Lower lobe of right lung (tissue), 2 donors: ENCODE results near the gene ARHGEF26. TPM values are rescaled to one million over a fixed set of nuclear protein-coding genes. Genes with fewer than 3 reads are reported as not detected.

ENCODE experiments used
- ATAC-seq, 2 donors: fragments of 200-7000 bp; cut with Tn5 transposase; one replicate each; pipeline ENCODE4 v1.9.1; 2020 to 2022; ENCODE audit warnings: mild to moderate bottlenecking in 2 of 2, moderate library complexity in 2 of 2
- DNase-seq: peaks from one replicate; pipeline ENCODE4 v3.0.0-alpha.2; 2020
- H3K27ac ChIP-seq: fragments of 200-600 bp; one replicate; pipeline ENCODE4 v1.8.0; 2022
- H3K27me3 ChIP-seq: fragments of 200-600 bp; one replicate; pipeline ENCODE4 v1.8.0; 2022; ENCODE audit warnings: low read depth
- H3K36me3 ChIP-seq: fragments of 200-600 bp; one replicate; pipeline ENCODE4 v1.8.0; 2022; ENCODE audit warnings: mild to moderate bottlenecking
- H3K4me1 ChIP-seq: fragments of 200-600 bp; one replicate; pipeline ENCODE4 v1.8.0; 2022
- H3K4me3 ChIP-seq: fragments of 200-600 bp; one replicate; pipeline ENCODE4 v1.8.0; 2022; ENCODE audit warnings: mild to moderate bottlenecking
- H3K9me3 ChIP-seq: fragments of 200-600 bp; one replicate; pipeline ENCODE4 v1.8.0; 2022
- intact Hi-C: fragments of 100-400 bp; cut with DNase I; formaldehyde crosslinking; loops from one replicate; pipeline ENCODE4 v1.11.0; 2022
- total RNA-seq: library from RNA; stranded (reverse); fragmentation: NEBNext Ultra II Directional; extraction: Animal tissue kit (Norgen Biotek cat#: 25700); gene quantifications from one replicate; pipeline ENCODE4 v1.2.1, GENCODE V29; 2021
- TF ChIP-seq, protein P1 (sequence below): fragments of 200-600 bp; IDR thresholded peaks from one replicate; pipeline ENCODE4 v1.8.0; 2022; ENCODE audit warnings: antibody characterized with exemption, mild to moderate bottlenecking
- donor health status: DM: no; HTN: yes; CAD: no; lungs with severe emphysema.

Gene ARHGEF26
- total RNA-seq, 1 donor from 2014 or later: 50.9 TPM

GRCh38 chr3:154169796-154170110 lies 48.6 kb downstream of the ARHGEF26 start:
- TF ChIP-seq, protein P1, sequence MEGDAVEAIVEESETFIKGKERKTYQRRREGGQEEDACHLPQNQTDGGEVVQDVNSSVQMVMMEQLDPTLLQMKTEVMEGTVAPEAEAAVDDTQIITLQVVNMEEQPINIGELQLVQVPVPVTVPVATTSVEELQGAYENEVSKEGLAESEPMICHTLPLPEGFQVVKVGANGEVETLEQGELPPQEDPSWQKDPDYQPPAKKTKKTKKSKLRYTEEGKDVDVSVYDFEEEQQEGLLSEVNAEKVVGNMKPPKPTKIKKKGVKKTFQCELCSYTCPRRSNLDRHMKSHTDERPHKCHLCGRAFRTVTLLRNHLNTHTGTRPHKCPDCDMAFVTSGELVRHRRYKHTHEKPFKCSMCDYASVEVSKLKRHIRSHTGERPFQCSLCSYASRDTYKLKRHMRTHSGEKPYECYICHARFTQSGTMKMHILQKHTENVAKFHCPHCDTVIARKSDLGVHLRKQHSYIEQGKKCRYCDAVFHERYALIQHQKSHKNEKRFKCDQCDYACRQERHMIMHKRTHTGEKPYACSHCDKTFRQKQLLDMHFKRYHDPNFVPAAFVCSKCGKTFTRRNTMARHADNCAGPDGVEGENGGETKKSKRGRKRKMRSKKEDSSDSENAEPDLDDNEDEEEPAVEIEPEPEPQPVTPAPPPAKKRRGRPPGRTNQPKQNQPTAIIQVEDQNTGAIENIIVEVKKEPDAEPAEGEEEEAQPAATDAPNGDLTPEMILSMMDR: no peak
- H3K9me3 ChIP-seq: no peaks in the 10 kb centered on the region
- ATAC-seq (no peak), DNase-seq (no peak)
- no peaks in the 10 kb centered on the region for H3K36me3 ChIP-seq
- intact Hi-C loops: no loop called here
- no peaks in the 10 kb centered on the region for H3K4me1 ChIP-seq
- no peak overlapping the region for H3K4me3 ChIP-seq
- no peaks in the 10 kb centered on the region for H3K27me3 ChIP-seq
- H3K27ac ChIP-seq: no peak overlapping the region

- TF ChIP-seq, protein P1: no peak
- Histone ChIP-seq H3K4me1 (no peaks in the 10 kb centered on the region), H3K9me3 (no peaks in the 10 kb centered on the region), H3K27ac (no peak overlapping the region), H3K4me3 (no peak overlapping the region), H3K36me3 (no peaks in the 10 kb centered on the region), H3K27me3 (no peaks in the 10 kb centered on the region)
- ATAC-seq: no peak
- intact Hi-C loops: no loop called here
- DNase-seq: no peak
Measured at GRCh38 chr3:154170300-154170699, 49.1 kb downstream of the ARHGEF26 start.

- Histone ChIP-seq H3K27ac (no peak overlapping the region), H3K9me3 (no peaks in the 10 kb centered on the region), H3K36me3 (no peaks in the 10 kb centered on the region), H3K27me3 (no peaks in the 10 kb centered on the region), H3K4me3 (no peak overlapping the region), H3K4me1 (no peaks in the 10 kb centered on the region)
- TF ChIP-seq, protein P1: no peak
- ATAC-seq (no peak), DNase-seq (no peak)
- intact Hi-C loops: no loop called here
Measured at GRCh38 chr3:154175041-154175440, 53.9 kb downstream of the ARHGEF26 start.

- no peaks in the 10 kb centered on the region for H3K9me3 ChIP-seq
- ATAC-seq (no peak), DNase-seq (no peak)
- peaks cover 6% of the 10 kb centered on the region for H3K4me1 ChIP-seq
- H3K27me3 ChIP-seq: no peaks in the 10 kb centered on the region
- TF ChIP-seq, protein P1: no peak
- no peaks in the 10 kb centered on the region for H3K36me3 ChIP-seq
- H3K27ac ChIP-seq: no peak overlapping the region
- intact Hi-C loops: no loop called here
- H3K4me3 ChIP-seq: no peak overlapping the region
Measured at GRCh38 chr3:154176036-154176435, 54.8 kb downstream of the ARHGEF26 start.

- no peak overlapping the region for H3K4me3 ChIP-seq
- TF ChIP-seq, protein P1: no peak
- H3K36me3 ChIP-seq: no peaks in the 10 kb centered on the region
- H3K27ac ChIP-seq: no peak overlapping the region
- ATAC-seq (no peak), DNase-seq (no peak)
- intact Hi-C loops: no loop called here
- no peaks in the 10 kb centered on the region for H3K27me3 ChIP-seq
- H3K4me1 ChIP-seq: peaks cover 9% of the 10 kb centered on the region
- no peaks in the 10 kb centered on the region for H3K9me3 ChIP-seq
Measured at GRCh38 chr3:154177406-154177805, 56.2 kb downstream of the ARHGEF26 start.

GRCh38 chr3:154178172-154178571 lies 57.0 kb downstream of the ARHGEF26 start:
- H3K4me1 ChIP-seq: peaks cover 9% of the 10 kb centered on the region
- intact Hi-C loops: no loop called here
- ATAC-seq (peak in 1 of 2 donors; percentile 47), DNase-seq (no peak)
- H3K9me3 ChIP-seq: no peaks in the 10 kb centered on the region
- H3K36me3 ChIP-seq: no peaks in the 10 kb centered on the region
- no peak overlapping the region for H3K27ac ChIP-seq
- no peak overlapping the region for H3K4me3 ChIP-seq
- TF ChIP-seq, protein P1: no peak
- no peaks in the 10 kb centered on the region for H3K27me3 ChIP-seq
